Measurements from ENCODE around the gene CAPN5. TPM values are rescaled to one million over a fixed set of nuclear protein-coding genes. Genes with fewer than 3 reads are reported as not detected.

CAPN5 gene
- total and polyA plus RNA-seq, 2 donors from 2014 or later = 20.0 to 36.0 TPM

- no peak for FAIRE-seq
- no peaks in the 10 kb centered on the region for H3K36me3 ChIP-seq (ENCODE audit: control insufficient read depth in 2 of 3, insufficient read depth in 3 of 3, low read length in 3 of 3)
- DNase-seq = peak in 1 of 5 donors; percentile 29
- no peaks in the 10 kb centered on the region for H3K27me3 ChIP-seq (ENCODE audit: control insufficient read depth, insufficient read depth, low read length)
- H3K27ac ChIP-seq (ENCODE audit: low read depth in 2 of 2, low read length in 2 of 2) = peak overlapping the region; percentile 34 to 86
- no peak overlapping the region for H3K4me3 ChIP-seq (ENCODE audit: low read length in 3 of 3)
- peaks cover 0 to 23% (median 19%) of the 10 kb centered on the region in 3 donors for H3K4me1 ChIP-seq (ENCODE audit: control insufficient read depth in 2 of 3, insufficient read depth in 2 of 3, low read depth in 1 of 3, low read length in 3 of 3)
- TF ChIP-seq, protein P1, sequence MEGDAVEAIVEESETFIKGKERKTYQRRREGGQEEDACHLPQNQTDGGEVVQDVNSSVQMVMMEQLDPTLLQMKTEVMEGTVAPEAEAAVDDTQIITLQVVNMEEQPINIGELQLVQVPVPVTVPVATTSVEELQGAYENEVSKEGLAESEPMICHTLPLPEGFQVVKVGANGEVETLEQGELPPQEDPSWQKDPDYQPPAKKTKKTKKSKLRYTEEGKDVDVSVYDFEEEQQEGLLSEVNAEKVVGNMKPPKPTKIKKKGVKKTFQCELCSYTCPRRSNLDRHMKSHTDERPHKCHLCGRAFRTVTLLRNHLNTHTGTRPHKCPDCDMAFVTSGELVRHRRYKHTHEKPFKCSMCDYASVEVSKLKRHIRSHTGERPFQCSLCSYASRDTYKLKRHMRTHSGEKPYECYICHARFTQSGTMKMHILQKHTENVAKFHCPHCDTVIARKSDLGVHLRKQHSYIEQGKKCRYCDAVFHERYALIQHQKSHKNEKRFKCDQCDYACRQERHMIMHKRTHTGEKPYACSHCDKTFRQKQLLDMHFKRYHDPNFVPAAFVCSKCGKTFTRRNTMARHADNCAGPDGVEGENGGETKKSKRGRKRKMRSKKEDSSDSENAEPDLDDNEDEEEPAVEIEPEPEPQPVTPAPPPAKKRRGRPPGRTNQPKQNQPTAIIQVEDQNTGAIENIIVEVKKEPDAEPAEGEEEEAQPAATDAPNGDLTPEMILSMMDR (IDR thresholded peaks at IDR 0.05; ENCODE audit: borderline replicate concordance, extremely low read depth, insufficient read depth) = no peak
- intact Hi-C loops (cut with DNase I) = loop anchor here (5.0 kb wide), 1 partner anchor 35 kb away; no protein-coding TSS in a partner anchor
- H3K9ac ChIP-seq (ENCODE audit: low read length in 3 of 3) = no peak overlapping the region
- no peaks in the 10 kb centered on the region for H3K9me3 ChIP-seq (ENCODE audit: control insufficient read depth in 2 of 3, insufficient read depth in 1 of 3, low read length in 3 of 3)
Measured at GRCh38 chr11:77087723-77088225, 21.0 kb downstream of the CAPN5 start.

DNA sequence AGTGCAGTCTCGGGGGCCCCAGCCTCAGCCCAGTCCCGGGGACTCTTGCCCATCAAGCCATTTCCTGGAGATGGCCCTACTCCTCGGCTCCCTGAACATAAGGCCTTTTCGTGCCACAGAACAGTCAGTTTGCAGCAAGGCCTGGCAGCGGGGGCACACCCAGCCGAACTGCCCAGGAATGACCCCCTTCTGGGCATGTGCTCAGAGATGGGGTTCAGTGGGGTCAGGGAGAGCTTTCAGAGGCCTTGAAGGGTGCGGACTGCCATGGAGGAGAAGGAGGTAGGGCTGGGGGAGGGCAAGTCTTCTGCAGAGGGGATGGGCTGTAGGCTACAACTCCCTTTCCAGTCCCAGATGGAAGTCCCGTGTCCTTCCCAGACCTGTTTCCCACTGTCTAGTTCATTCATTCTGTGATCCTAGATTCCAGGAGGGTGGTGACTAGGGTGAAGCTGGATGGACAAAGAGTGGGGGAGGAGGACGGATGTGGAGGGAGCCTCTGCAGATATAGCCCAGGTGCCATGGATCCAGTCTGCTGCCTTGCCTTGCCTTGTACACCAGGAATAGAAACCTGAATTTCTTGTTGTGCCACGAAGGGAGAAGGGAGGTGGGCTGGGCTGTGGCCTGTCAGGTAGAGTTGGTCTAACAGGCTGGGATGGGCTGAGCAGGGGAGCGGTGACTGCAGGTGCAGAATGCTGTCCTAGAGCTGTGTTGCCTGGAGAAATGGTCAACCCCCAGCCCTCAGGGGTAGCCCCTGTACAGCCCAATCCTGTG is 21.6 kb downstream of the CAPN5 start:
- DNase-seq (peak in 4 of 5 donors; percentile 59 to 85 (median 75)), FAIRE-seq (no peak)
- intact Hi-C loops (cut with DNase I) = loop anchor here (5.0 kb wide), 1 partner anchor 36 kb away; no protein-coding TSS in a partner anchor
- Histone ChIP-seq H3K9me3 (ENCODE audit: control insufficient read depth in 2 of 3, insufficient read depth in 1 of 3, low read length in 3 of 3) (no peaks in the 10 kb centered on the region), H3K4me1 (ENCODE audit: control insufficient read depth in 2 of 3, insufficient read depth in 2 of 3, low read depth in 1 of 3, low read length in 3 of 3) (peaks cover 0 to 21% (median 14%) of the 10 kb centered on the region in 3 donors), H3K27me3 (ENCODE audit: control insufficient read depth, insufficient read depth, low read length) (no peaks in the 10 kb centered on the region), H3K9ac (ENCODE audit: low read length in 3 of 3) (no peak overlapping the region), H3K36me3 (ENCODE audit: control insufficient read depth in 2 of 3, insufficient read depth in 3 of 3, low read length in 3 of 3) (no peaks in the 10 kb centered on the region), H3K4me3 (ENCODE audit: low read length in 3 of 3) (no peak overlapping the region), H3K27ac (ENCODE audit: low read depth in 2 of 2, low read length in 2 of 2) (peak overlapping the region in 1 of 2 donors; percentile 32)
- TF ChIP-seq, protein P1 (IDR thresholded peaks at IDR 0.05; ENCODE audit: borderline replicate concordance, extremely low read depth, insufficient read depth) = no peak

DNA sequence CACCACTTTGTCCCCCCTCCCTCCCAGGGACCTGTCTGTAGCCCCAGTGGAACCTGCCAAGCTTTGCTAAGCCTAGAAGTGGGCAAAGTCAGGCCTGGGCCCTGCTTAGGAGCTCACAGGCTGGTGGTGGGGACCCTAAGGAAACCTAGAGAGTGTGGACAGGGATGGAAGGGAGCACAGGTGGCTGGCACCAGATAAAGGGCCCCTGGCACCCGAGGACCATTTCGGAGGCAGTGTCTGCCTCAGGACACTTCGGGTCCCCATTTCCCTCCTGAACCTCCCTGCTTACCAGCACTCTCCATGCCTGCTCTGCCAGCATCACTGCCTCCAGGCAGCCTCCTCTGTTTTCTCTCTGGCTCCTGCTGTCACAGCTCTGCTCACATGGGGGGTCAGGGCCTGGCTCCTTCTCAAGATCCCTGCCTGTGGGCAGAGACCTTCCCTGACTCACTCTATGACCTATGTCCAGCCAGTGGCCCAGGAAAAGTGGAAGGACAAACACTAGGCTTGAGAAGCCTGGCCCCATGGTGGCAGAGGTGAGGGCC is 22.3 kb downstream of the CAPN5 start:
- H3K36me3 ChIP-seq (ENCODE audit: control insufficient read depth in 2 of 3, insufficient read depth in 3 of 3, low read length in 3 of 3) = no peaks in the 10 kb centered on the region
- no peaks in the 10 kb centered on the region for H3K9me3 ChIP-seq (ENCODE audit: control insufficient read depth in 2 of 3, insufficient read depth in 1 of 3, low read length in 3 of 3)
- no peak for FAIRE-seq
- TF ChIP-seq, protein P1 (IDR thresholded peaks at IDR 0.05; ENCODE audit: borderline replicate concordance, extremely low read depth, insufficient read depth) = no peak
- DNase-seq = peak in 1 of 5 donors; percentile 59
- intact Hi-C loops (cut with DNase I) = loop anchor here (5.0 kb wide), 1 partner anchor 37 kb away; no protein-coding TSS in a partner anchor
- H3K27me3 ChIP-seq (ENCODE audit: control insufficient read depth, insufficient read depth, low read length) = no peaks in the 10 kb centered on the region
- peak overlapping the region in 1 of 2 donors; percentile 6 for H3K27ac ChIP-seq (ENCODE audit: low read depth in 2 of 2, low read length in 2 of 2)
- peaks cover 0 to 21% (median 14%) of the 10 kb centered on the region in 3 donors for H3K4me1 ChIP-seq (ENCODE audit: control insufficient read depth in 2 of 3, insufficient read depth in 2 of 3, low read depth in 1 of 3, low read length in 3 of 3)
- H3K4me3 ChIP-seq (ENCODE audit: low read length in 3 of 3) = no peak overlapping the region
- H3K9ac ChIP-seq (ENCODE audit: low read length in 3 of 3) = no peak overlapping the region

All from kidney (tissue), 14 donors.